Small intestine (tissue), 7 donors: ENCODE results near the gene ZNF292. TPM values are rescaled to one million over a fixed set of nuclear protein-coding genes. Genes with fewer than 3 reads are reported as not detected.
A peak's percentile ranks its signal among the peaks of the same experiment; 100 is the strongest.

Experiments used
- DNase-seq, 2 donors: peaks; one replicate each; pipeline versions ENCODE4 v3.0.0 to v3.0.0-alpha.2; 2013
- FAIRE-seq: peaks from 2 replicates; lab custom pipeline; 2012; peaks lifted over from hg19 to GRCh38; lab: Jason Lieb, UNC
- H3K27ac ChIP-seq, 3 donors: one replicate each; pipeline ENCODE4 v1.5.1; 2013; ENCODE audit warnings: low read length in 2 of 3, mild to moderate bottlenecking in 2 of 3, control low read depth in 1 of 3, inconsistent platforms in 1 of 3, low read depth in 1 of 3, moderate library complexity in 1 of 3
- H3K27me3 ChIP-seq, 3 donors: one replicate each; pipeline ENCODE4 v1.6.1; 2013; ENCODE audit warnings: low read length in 3 of 3, inconsistent platforms in 1 of 3; ENCODE audit not compliant: control insufficient read depth in 3 of 3, insufficient read depth in 3 of 3
- H3K36me3 ChIP-seq, 3 donors: one replicate each; pipeline ENCODE4 v1.6.1; 2013; ENCODE audit warnings: low read length in 3 of 3, inconsistent platforms in 1 of 3, low read depth in 1 of 3, mild to moderate bottlenecking in 1 of 3, moderate library complexity in 1 of 3; ENCODE audit not compliant: control insufficient read depth in 3 of 3, insufficient read depth in 2 of 3
- H3K4me1 ChIP-seq, 3 donors: one replicate each; pipeline ENCODE4 v1.6.1; 2013; ENCODE audit warnings: low read length in 2 of 3, inconsistent platforms in 1 of 3, low read depth in 1 of 3, mild to moderate bottlenecking in 1 of 3, moderate library complexity in 1 of 3; ENCODE audit not compliant: control insufficient read depth in 3 of 3, insufficient read depth in 2 of 3
- H3K4me3 ChIP-seq, 3 donors: one replicate each; pipeline ENCODE4 v1.5.1; 2013; ENCODE audit warnings: low read length in 3 of 3, control low read depth in 1 of 3, inconsistent platforms in 1 of 3, low read depth in 1 of 3, mild to moderate bottlenecking in 1 of 3, moderate library complexity in 1 of 3
- H3K9me3 ChIP-seq, 2 donors: one replicate each; pipeline ENCODE4 v1.6.1; 2013; ENCODE audit warnings: low read depth in 1 of 2, low read length in 1 of 2; ENCODE audit not compliant: control insufficient read depth in 2 of 2, insufficient read depth in 1 of 2
- WGBS, 3 donors: extraction: QIAGEN DNeasy Blood & Tissue Kit; methylation state at CpG; one replicate each; pipeline ENCODE4 v1.1.7; 2013; 5-methylcytosine and 5-hydroxymethylcytosine counted together
- polyA plus RNA-seq, 4 donors: library from polyadenylated mRNA; stranded (reverse) in 3 of 4; unstranded in 1 of 4; fragments of 200-250 nt in 3 of 4; fragments of 120-200 nt in 1 of 4; gene quantifications; one replicate each; pipeline versions ENCODE4 v1.2.1 to v1.2.3, GENCODE V29; 2013
- donor health status: healthy with polysubstance abuse.
- donor health status: control.
- donor health status: control.
- donor health status: Bipolar disorder and iron deficiency.
- donor health status: healthy.

ZNF292 gene
- polyA plus RNA-seq, 4 donors, result 3.8 to 25.2 (median 5.8) TPM

GRCh38 chr6:87276624-87277023 is 121.3 kb downstream of the ZNF292 start:
- Histone ChIP-seq H3K27ac (no peak overlapping the region), H3K36me3 (no peaks in the 10 kb centered on the region), H3K4me1 (no peaks in the 10 kb centered on the region), H3K9me3 (peaks cover 0 to under 1% of the 10 kb centered on the region in 2 donors), H3K27me3 (no peaks in the 10 kb centered on the region), H3K4me3 (no peak overlapping the region)
- DNase-seq, result peak in 1 of 2 donors; percentile 4
- no peak for FAIRE-seq
- 40 to 50% (median 49%) methylated on average over 1 of the region's 1 CpG for WGBS, 3 donors

DNA sequence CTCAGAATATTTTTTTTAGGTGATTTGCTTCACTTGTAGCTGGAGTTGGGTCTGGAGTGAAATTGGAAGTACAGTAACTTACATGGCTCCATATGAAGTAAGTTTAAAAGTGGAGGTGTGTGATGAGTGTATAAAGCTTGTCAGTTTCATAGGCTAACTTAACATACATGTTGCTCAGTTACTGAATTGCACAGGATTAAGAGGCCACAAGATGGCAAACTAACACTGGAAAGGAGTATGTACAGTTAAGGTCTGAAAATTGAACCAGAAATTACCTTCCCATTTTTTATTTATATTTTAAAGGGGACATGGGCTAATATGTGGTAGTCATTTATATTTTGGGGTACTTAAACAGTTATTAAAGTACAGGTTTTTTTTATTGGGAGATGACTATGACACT is 121.8 kb downstream of the ZNF292 start:
- DNase-seq, result peak; percentile 3 to 13
- Histone ChIP-seq H3K27me3 (no peaks in the 10 kb centered on the region), H3K4me1 (no peaks in the 10 kb centered on the region), H3K36me3 (no peaks in the 10 kb centered on the region), H3K4me3 (no peak overlapping the region), H3K9me3 (no peaks in the 10 kb centered on the region), H3K27ac (no peak overlapping the region)
- FAIRE-seq, result no peak

DNA sequence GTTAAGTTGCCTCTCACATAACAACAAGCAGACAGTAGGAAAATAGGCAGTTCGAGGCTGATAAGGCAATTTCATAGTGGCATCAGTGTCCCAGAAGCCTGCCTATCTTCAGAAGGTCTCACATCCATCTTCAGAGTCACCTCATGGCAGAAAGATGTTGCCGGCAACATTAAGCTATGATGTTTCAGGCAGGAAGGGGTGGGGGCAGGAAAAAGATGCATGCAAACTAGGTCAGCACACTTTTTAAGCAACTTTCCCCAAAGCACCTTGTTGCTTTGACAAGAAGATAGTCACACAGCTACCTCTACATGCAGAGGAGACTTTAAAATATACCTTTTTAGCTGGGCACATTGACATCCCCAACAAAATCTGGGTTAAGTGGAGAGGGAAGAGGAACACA is 123.8 kb downstream of the ZNF292 start:
- Histone ChIP-seq H3K27ac (no peak overlapping the region), H3K36me3 (no peaks in the 10 kb centered on the region), H3K4me3 (no peak overlapping the region), H3K4me1 (no peaks in the 10 kb centered on the region), H3K9me3 (no peaks in the 10 kb centered on the region), H3K27me3 (no peaks in the 10 kb centered on the region)
- 34 to 50% (median 44%) methylated on average over 2 of the region's 2 CpGs for WGBS, 3 donors
- FAIRE-seq (no peak), DNase-seq (no peak)

- DNase-seq (no peak), FAIRE-seq (no peak)
- H3K9me3 ChIP-seq, result no peaks in the 10 kb centered on the region
- H3K27me3 ChIP-seq, result no peaks in the 10 kb centered on the region
- no peaks in the 10 kb centered on the region for H3K4me1 ChIP-seq
- H3K27ac ChIP-seq, result no peak overlapping the region
- H3K4me3 ChIP-seq, result no peak overlapping the region
- 40 to 76% (median 70%) methylated on average over 1 of the region's 1 CpG for WGBS, 3 donors
- no peaks in the 10 kb centered on the region for H3K36me3 ChIP-seq
Observed at GRCh38 chr6:87281426-87281825, 126.1 kb downstream of the ZNF292 start.

DNA sequence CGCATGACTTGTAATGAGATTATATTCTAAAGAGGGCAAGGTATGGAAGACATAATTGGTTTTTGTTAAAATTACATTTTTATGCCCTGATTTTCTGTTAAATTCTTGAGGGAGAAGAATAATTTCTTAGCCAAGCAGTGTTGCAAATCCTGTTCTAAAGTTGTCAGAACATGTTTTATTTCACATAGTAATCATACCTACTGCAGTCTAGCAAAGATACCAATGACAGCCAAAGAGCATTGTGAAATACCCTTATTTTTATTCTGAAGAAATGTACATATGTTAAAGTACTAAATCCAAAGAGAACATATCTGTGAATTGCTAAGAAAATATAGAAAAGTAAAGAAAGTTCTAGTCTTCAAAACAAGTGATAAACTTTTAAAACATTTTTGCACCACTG is 127.4 kb downstream of the ZNF292 start:
- Histone ChIP-seq H3K36me3 (no peaks in the 10 kb centered on the region), H3K4me3 (no peak overlapping the region), H3K27ac (no peak overlapping the region), H3K27me3 (no peaks in the 10 kb centered on the region), H3K4me1 (no peaks in the 10 kb centered on the region), H3K9me3 (no peaks in the 10 kb centered on the region)
- no peak for FAIRE-seq
- DNase-seq, result no peak
- WGBS, 3 donors, result 95 to 100% (median 100%) methylated on average over 1 of the region's 1 CpG

- no peak for DNase-seq
- no peaks in the 10 kb centered on the region for H3K36me3 ChIP-seq
- H3K4me1 ChIP-seq, result no peaks in the 10 kb centered on the region
- H3K27ac ChIP-seq, result no peak overlapping the region
- no peaks in the 10 kb centered on the region for H3K27me3 ChIP-seq
- 84 to 96% (median 84%) methylated on average over 3 of the region's 3 CpGs for WGBS, 3 donors
- H3K4me3 ChIP-seq, result no peak overlapping the region
- H3K9me3 ChIP-seq, result no peaks in the 10 kb centered on the region
- no peak for FAIRE-seq
Observed at GRCh38 chr6:87283461-87283860, 128.1 kb downstream of the ZNF292 start.

DNA sequence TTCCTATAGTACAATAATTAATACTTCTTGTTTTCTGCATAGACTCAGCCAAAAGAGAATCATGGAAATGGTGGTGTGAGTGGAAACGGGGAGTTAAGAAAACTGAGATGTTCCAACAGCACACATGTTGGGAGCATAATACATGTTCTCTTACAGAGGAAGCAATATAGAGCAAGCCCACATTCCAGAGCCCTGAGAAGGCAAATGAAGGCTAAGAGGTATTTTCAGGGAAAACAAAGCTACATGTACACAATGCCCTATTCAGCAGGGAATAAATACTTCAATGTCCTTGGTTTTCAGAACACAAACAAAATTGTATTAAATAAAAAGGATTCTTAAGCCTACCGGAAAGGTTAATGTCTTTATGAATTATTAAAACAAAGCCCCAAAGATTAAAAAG is 131.9 kb downstream of the ZNF292 start:
- Histone ChIP-seq H3K27ac (no peak overlapping the region), H3K4me1 (no peaks in the 10 kb centered on the region), H3K9me3 (no peaks in the 10 kb centered on the region), H3K4me3 (no peak overlapping the region), H3K27me3 (no peaks in the 10 kb centered on the region), H3K36me3 (no peaks in the 10 kb centered on the region)
- FAIRE-seq, result no peak
- WGBS, 3 donors, result 89 to 93% (median 90%) methylated on average over 2 of the region's 2 CpGs
- no peak for DNase-seq

DNA sequence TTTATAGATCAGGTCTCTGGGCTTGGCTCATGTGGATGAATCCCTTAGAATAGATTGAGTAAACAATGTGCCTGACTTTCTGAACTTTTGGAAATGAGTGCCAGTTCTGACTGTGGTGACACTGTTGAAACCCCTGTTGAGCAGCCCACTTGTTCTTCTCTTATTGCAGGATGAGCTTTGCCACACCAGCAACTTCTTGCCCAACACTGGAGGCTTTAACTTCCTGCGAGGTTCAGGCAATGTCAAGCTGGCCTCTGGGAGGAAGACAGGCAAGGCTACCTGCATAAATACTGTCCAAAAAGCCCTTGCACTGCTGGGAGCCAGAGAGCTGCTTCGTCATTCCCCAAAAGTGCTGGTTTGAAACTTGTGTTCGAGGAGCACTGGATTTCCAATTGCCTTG is 134.2 kb downstream of the ZNF292 start:
- DNase-seq, result no peak
- no peak for FAIRE-seq

DNA sequence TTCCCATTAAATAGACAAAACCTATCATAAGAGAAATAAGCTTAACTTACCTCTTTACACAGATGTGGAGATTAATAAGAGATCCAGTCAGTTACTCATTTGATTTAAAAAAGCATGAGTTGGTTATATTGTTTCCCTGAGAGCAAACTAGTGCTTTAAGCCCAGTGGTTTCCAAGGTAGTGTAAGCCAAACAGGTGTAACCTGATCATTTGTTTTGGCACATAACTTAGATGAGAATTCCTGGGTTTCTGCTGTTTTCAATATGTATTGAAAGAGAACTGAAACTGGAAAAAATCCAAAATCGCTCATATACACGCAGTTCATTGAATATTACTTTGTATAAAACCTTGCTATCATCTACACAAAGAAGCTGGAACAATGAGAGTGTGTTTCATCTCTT is 136.5 kb downstream of the ZNF292 start:
- FAIRE-seq (no peak), DNase-seq (no peak)
- Histone ChIP-seq H3K36me3 (no peaks in the 10 kb centered on the region), H3K4me1 (no peaks in the 10 kb centered on the region), H3K4me3 (no peak overlapping the region), H3K9me3 (no peaks in the 10 kb centered on the region), H3K27ac (no peak overlapping the region), H3K27me3 (no peaks in the 10 kb centered on the region)
- 79 to 89% (median 87%) methylated on average over 2 of the region's 2 CpGs for WGBS, 3 donors

More for the DNA sequence above, 134.2 kb downstream of the ZNF292 start:
- Histone ChIP-seq H3K4me3 (no peak overlapping the region), H3K4me1 (no peaks in the 10 kb centered on the region), H3K36me3 (no peaks in the 10 kb centered on the region), H3K27ac (no peak overlapping the region), H3K27me3 (no peaks in the 10 kb centered on the region), H3K9me3 (no peaks in the 10 kb centered on the region)
- 79 to 88% (median 87%) methylated on average over 3 of the region's 3 CpGs for WGBS, 3 donors
